Karpas-422 (cell line): ENCODE measurements around the gene WDFY2. TPM values are rescaled to one million over a fixed set of nuclear protein-coding genes. Genes with fewer than 3 reads are reported as not detected.
"Not testable (repeated sequence)": the region's sequence is repeated elsewhere in the genome, so short reads cannot be mapped to it uniquely, and the experiment has no call there.

Experiments used
- DNase-seq: peaks from one replicate; pipeline ENCODE4 v3.0.0-alpha.2; 2015
- H2AFZ ChIP-seq: fragments of 200-600 bp; sonication (generic); 2 replicates; pipeline ENCODE4 v1.6.1; 2014; ENCODE audit warnings: antibody characterized with exemption, low read length, mixed read lengths
- H3K27ac ChIP-seq: fragments of 200-600 bp; sonication (generic); 2 replicates; pipeline ENCODE4 v1.5.1; 2014; ENCODE audit warnings: mild to moderate bottlenecking, low read length, moderate library complexity
- H3K27me3 ChIP-seq: fragments of 200-600 bp; sonication (generic); 2 replicates; pipeline ENCODE4 v1.6.1; 2014; ENCODE audit warnings: low read length, mixed read lengths
- H3K36me3 ChIP-seq: fragments of 200-600 bp; sonication (generic); 2 replicates; pipeline ENCODE4 v1.6.1; 2014; ENCODE audit warnings: low read length, mixed read lengths; ENCODE audit not compliant: insufficient read depth
- H3K4me1 ChIP-seq: fragments of 200-600 bp; sonication (generic); 2 replicates; pipeline ENCODE4 v1.6.1; 2014; ENCODE audit warnings: mild to moderate bottlenecking, low read length, mixed read lengths
- H3K4me2 ChIP-seq: fragments of 200-600 bp; sonication (generic); 2 replicates; pipeline ENCODE4 v1.6.1; 2014; ENCODE audit warnings: low read length, low read depth, mild to moderate bottlenecking; ENCODE audit not compliant: poor library complexity, severe bottlenecking
- H3K4me3 ChIP-seq: fragments of 200-600 bp; sonication (generic); 2 replicates; pipeline ENCODE4 v1.5.1; 2014; ENCODE audit warnings: mild to moderate bottlenecking, antibody characterized with exemption, low read length, mixed read lengths
- H3K79me2 ChIP-seq: fragments of 200-600 bp; sonication (generic); 2 replicates; pipeline ENCODE4 v1.6.1; 2014; ENCODE audit warnings: mild to moderate bottlenecking, low read length, mixed read lengths
- H3K9ac ChIP-seq: fragments of 200-600 bp; sonication (generic); 2 replicates; pipeline ENCODE4 v1.6.0; 2014; ENCODE audit warnings: low read length
- H3K9me2 ChIP-seq: fragments of 200-600 bp; sonication (generic), shearing (Covaris generic); replicated peaks from 2 replicates; pipeline ENCODE4 v1.6.0; 2014; ENCODE audit warnings: mild to moderate bottlenecking, low read length, moderate library complexity; ENCODE audit not compliant: insufficient read depth
- H3K9me3 ChIP-seq: fragments of 300-700, 200-600 bp; sonication (generic); 2 replicates; pipeline ENCODE4 v1.6.1; 2014; ENCODE audit warnings: low read length, mixed read lengths
- H4K20me1 ChIP-seq: fragments of 200-600 bp; sonication (generic); 2 replicates; pipeline ENCODE4 v1.6.1; 2014; ENCODE audit warnings: mild to moderate bottlenecking, antibody characterized with exemption, low read length, low read depth; ENCODE audit not compliant: insufficient read depth
- total RNA-seq: library from RNA; depleted of rRNA; stranded (reverse); fragments of >200 nt; shearing (Covaris generic); gene quantifications from 2 replicates; pipeline ENCODE4 v1.2.3, GENCODE V29; 2014; ENCODE audit warnings: low replicate concordance; rRNA removed

The WDFY2 gene, protein sequence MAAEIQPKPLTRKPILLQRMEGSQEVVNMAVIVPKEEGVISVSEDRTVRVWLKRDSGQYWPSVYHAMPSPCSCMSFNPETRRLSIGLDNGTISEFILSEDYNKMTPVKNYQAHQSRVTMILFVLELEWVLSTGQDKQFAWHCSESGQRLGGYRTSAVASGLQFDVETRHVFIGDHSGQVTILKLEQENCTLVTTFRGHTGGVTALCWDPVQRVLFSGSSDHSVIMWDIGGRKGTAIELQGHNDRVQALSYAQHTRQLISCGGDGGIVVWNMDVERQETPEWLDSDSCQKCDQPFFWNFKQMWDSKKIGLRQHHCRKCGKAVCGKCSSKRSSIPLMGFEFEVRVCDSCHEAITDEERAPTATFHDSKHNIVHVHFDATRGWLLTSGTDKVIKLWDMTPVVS
- total RNA-seq = 3.6 and 4.1 TPM in 2 replicates

DNA sequence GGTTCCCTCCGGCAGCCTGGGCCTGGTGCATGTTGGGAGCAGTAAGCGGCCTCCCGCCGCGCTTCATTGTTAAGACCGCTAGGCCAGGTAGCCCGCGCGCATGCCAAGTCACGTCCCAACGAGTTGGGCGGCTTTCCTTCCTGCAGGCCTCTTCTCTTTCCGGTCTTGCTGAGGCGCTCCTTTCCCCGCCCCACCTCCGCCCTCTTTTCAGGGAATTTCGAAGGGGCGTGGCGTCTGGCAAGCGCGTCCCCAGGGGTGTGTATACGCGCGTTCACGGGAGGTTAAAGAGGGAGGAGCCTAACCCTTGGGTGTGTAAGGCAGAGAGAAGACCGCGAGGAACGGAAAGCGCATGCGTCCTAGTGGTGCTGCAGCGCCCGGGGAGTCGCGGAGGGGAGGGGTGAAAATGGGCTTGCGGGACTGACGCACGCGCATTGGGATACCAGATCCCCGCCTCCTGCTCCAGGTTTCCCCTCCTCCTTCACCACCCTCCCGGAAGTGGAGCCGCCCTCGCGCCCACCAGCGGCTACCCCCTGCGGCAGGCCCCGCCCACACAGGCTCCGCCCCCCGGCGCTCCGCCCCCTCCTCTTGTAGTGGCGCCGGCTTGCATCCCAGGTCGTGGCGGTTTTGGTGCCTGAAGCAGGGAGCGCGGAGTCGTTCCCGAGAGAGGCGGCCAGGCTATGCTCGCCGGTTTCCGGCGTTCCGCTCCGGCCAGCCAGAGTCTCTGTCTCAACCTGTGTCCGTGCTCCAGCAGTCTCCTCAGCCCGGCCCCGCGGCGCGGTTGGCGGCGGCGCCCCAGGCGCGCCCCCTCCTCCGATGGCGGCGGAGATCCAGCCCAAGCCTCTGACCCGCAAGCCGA lies at the start of gene WDFY2:
Gene WDFY2 (plus strand): TSS at position 588 of the 856 bp plus-strand sequence. CDS start 226 bp downstream, at position 814.
- Histone ChIP-seq H3K4me3 (peak within 1 kb of the TSS; percentile 90), H3K36me3 (no peaks in the 10 kb centered on the region), H3K79me2 (no peaks in the 10 kb centered on the region), H4K20me1 (peaks cover 12% of the 10 kb centered on the region; the same call in 1 of the 2 replicates), H3K27ac (no peak within 1 kb of the TSS), H3K27me3 (no peaks in the 10 kb centered on the region), H3K9me3 (no peaks in the 10 kb centered on the region), H3K4me2 (peak within 1 kb of the TSS; percentile 85), H3K9me2 (no peaks in the 10 kb centered on the region), H3K9ac (peak within 1 kb of the TSS; percentile 80), H2AFZ (peak within 1 kb of the TSS; percentile 95), H3K4me1 (peaks cover 14% of the 10 kb centered on the region)
- peak; percentile 99 for DNase-seq

DNA sequence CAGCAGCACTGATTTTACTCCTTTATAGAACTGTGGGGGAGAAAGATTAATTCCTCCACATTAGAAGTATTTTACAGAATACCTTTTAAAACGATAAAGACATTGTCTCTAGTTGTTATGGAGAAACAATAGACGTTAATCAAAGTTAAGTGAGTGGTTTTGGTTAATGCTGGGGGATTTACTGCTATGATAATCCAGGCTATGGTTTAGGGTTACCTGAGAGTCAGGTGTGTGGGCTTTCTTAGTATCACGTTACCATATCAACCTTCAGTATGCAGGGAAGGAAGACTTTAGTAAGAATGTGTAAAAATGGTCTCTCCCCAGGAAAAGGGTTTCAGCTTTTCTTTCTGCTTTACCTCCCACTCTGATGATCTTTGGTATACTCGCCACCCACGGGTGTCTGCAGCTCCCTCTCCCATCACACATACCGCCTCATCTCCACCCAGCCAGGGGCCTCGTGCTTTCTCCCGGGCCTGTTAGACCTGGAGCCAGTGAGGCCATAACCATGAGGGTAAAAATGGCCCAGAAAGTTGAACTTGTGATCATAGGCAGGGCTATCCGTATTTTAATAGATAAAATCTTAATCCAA lies 45.6 kb upstream of the WDFY2 start:
- no peaks in the 10 kb centered on the region for H3K9me2 ChIP-seq
- H3K4me3 ChIP-seq = no peak overlapping the region
- no peaks in the 10 kb centered on the region for H3K79me2 ChIP-seq
- H3K27me3 ChIP-seq = no peaks in the 10 kb centered on the region
- DNase-seq = no peak
- H3K36me3 ChIP-seq = no peaks in the 10 kb centered on the region
- H2AFZ ChIP-seq = no peak overlapping the region
- no peaks in the 10 kb centered on the region for H3K4me1 ChIP-seq
- H3K9me3 ChIP-seq = no peaks in the 10 kb centered on the region
- no peak overlapping the region for H3K27ac ChIP-seq
- no peaks in the 10 kb centered on the region for H4K20me1 ChIP-seq
- no peak overlapping the region for H3K9ac ChIP-seq
- H3K4me2 ChIP-seq = no peak overlapping the region

DNA sequence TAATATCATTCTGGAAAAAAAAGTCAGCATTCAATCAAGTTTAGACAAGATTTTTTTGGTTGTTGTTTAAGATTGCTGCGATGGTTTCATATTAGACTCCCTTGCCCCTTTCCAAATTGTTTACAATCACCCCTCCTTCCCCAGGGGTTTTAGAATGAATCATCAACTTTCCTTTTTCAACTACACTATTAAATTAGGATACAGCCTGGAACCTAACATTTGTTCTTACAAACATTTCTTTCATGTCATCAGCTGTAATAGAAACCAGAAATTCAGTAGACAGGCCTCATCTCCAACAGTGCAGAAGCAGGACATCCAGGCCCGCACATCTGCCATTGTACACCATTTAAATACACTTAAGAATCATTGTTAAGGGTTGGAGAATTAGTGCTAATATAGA lies 44.4 kb upstream of the WDFY2 start:
- Histone ChIP-seq H3K27ac (no peak overlapping the region), H3K36me3 (no peaks in the 10 kb centered on the region), H3K9me2 (no peaks in the 10 kb centered on the region), H3K4me3 (no peak overlapping the region), H3K79me2 (no peaks in the 10 kb centered on the region), H2AFZ (no peak overlapping the region), H3K9ac (no peak overlapping the region), H4K20me1 (no peaks in the 10 kb centered on the region), H3K4me2 (no peak overlapping the region), H3K27me3 (no peaks in the 10 kb centered on the region), H3K9me3 (no peaks in the 10 kb centered on the region), H3K4me1 (no peaks in the 10 kb centered on the region)
- no peak for DNase-seq

DNA sequence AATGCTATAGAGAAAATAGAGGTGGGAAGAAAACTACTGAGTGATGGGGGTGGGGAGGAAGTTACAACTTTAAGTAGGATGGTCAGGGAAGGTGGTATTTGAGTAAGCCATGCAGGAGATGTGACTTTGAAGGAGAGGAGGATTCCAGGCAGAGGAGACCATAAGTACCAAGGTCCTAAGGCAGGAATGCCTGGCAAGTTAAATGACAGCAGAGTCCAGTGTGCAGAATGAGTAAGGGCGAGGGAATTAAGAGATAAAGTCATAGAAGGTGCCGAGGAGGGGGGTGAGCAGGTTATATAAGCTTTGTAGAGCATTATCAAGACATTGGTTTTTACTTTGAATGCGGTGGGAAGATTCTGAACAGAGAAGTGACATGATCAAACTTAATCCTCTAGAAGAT lies 43.2 kb upstream of the WDFY2 start:
- Histone ChIP-seq H3K4me1 (no peaks in the 10 kb centered on the region), H2AFZ (no peak overlapping the region), H3K4me3 (no peak overlapping the region), H3K79me2 (no peaks in the 10 kb centered on the region), H3K9ac (no peak overlapping the region), H3K36me3 (no peaks in the 10 kb centered on the region), H3K27me3 (no peaks in the 10 kb centered on the region), H3K4me2 (no peak overlapping the region), H3K27ac (no peak overlapping the region), H4K20me1 (no peaks in the 10 kb centered on the region), H3K9me3 (no peaks in the 10 kb centered on the region), H3K9me2 (no peaks in the 10 kb centered on the region)
- no peak for DNase-seq

DNA sequence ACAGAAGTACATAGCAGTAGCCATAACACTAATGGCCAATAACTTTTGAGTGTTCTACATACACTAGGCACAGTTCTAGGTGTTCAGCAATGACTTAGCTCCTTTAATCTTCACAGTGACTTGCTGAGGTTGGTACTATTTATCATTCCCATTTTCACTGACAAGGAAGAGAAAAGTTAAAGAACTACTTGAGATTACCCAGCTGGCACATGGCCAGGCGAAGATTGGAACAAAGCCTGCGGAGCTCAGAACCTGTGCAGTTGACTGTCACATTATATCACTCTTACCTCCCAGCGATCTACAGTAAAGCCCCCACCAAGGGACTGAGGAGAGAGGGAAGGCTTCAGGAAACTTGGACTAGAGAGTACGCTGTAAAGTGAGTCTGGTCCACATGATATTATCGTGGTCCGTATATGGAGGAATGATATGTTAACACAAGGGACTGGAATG lies 42.4 kb upstream of the WDFY2 start:
- no peaks in the 10 kb centered on the region for H3K4me1 ChIP-seq
- no peaks in the 10 kb centered on the region for H3K79me2 ChIP-seq
- no peaks in the 10 kb centered on the region for H3K9me3 ChIP-seq
- H4K20me1 ChIP-seq = no peaks in the 10 kb centered on the region
- no peak overlapping the region for H3K9ac ChIP-seq
- no peak overlapping the region for H3K4me2 ChIP-seq
- DNase-seq = no peak
- H3K36me3 ChIP-seq = no peaks in the 10 kb centered on the region
- no peak overlapping the region for H3K4me3 ChIP-seq
- no peak overlapping the region for H2AFZ ChIP-seq
- H3K27ac ChIP-seq = no peak overlapping the region
- H3K27me3 ChIP-seq = no peaks in the 10 kb centered on the region
- H3K9me2 ChIP-seq = no peaks in the 10 kb centered on the region

DNA sequence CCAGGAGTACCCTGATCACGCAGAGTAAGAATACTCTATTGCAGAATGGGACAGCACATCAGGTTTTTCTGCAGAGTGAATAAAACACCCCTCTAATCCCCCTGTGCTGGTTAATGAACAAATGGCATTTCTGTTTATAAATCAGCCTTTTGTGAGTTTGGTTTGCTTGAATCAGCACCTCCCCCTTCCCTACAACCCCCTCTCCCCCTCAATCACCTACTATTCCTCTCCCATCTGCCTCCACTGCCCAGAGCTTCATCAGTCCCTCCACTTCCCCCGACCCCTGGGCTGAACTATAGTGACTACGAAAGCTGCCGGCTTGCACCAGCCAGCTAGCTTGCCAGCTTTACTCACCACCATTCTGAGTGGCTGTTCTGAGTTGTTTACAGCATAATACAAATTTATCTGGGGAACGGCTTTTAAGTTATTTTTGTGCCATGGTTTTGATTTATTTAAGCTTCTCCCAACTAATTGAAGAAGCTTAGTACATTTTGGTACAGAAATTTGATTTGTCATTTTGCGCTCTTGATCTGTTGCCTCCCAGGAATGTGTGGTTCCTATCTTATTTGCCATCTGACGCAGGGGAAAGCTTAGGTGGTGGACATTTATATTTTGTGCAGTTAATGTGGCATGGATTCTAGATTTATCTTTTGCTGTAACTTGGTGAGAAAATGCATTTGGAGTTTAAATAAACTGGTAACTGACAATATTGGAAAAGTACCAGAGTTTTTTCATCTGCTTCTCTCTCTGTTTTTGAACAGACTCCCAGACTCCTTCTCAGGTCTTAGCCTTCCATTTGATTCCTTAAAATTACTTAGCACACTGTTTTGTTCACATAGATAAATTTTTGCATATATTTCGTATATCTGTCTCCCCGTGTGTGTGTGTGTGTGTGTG lies 41.7 kb upstream of the WDFY2 start:
- no peak for DNase-seq
- no peak overlapping the region for H3K4me2 ChIP-seq
- no peaks in the 10 kb centered on the region for H4K20me1 ChIP-seq
- no peaks in the 10 kb centered on the region for H3K9me2 ChIP-seq
- H3K9ac ChIP-seq = no peak overlapping the region
- no peak overlapping the region for H3K4me3 ChIP-seq
- no peaks in the 10 kb centered on the region for H3K79me2 ChIP-seq
- no peak overlapping the region for H3K27ac ChIP-seq
- H3K27me3 ChIP-seq = no peaks in the 10 kb centered on the region
- no peaks in the 10 kb centered on the region for H3K4me1 ChIP-seq
- no peaks in the 10 kb centered on the region for H3K36me3 ChIP-seq
- H2AFZ ChIP-seq = no peak overlapping the region
- H3K9me3 ChIP-seq = no peaks in the 10 kb centered on the region

DNA sequence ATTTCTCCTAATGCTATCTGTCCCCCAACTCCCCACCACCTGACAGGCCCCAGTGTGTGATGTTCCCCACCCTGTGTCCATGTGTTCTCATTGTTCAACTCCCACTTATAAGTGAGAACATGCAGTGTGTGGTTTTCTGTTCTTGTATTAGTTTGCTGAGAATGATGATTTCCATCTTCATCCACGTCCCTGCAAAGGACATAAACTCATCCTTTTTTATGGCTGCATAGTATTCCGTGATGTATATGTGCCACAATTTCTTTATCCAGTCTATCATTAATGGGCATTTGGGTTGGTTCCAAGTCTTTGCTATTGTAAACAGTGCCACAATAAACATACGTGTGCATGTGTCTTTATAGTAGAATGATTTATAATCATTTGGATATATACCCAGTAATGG lies 38.8 kb upstream of the WDFY2 start:
- not testable (repeated sequence) for DNase-seq, H3K4me2 ChIP-seq, H3K27ac ChIP-seq, H3K4me3 ChIP-seq, H3K79me2 ChIP-seq, H3K36me3 ChIP-seq, H2AFZ ChIP-seq, H3K27me3 ChIP-seq, H3K4me1 ChIP-seq, H3K9me3 ChIP-seq, H4K20me1 ChIP-seq, H3K9ac ChIP-seq, H3K9me2 ChIP-seq
